Peyer's patch (tissue), 4 donors: Measurements from ENCODE around the gene ARHGAP18. TPM values are rescaled to one million over a fixed set of nuclear protein-coding genes. Genes with fewer than 3 reads are reported as not detected.

Source experiments
- DNase-seq, 3 donors: peaks; one replicate each; pipeline ENCODE4 v3.0.0-alpha.2; 2017 to 2019
- H3K27ac ChIP-seq, 4 donors: fragments of 200-600 bp; sonication (generic); one replicate each; pipeline ENCODE4 v1.5.1; 2016 to 2019
- H3K27me3 ChIP-seq, 2 donors: fragments of 200-600 bp; sonication (generic); one replicate each; pipeline ENCODE4 v1.5.1; 2019
- H3K36me3 ChIP-seq, 3 donors: fragments of 200-600 bp; sonication (generic); one replicate each; pipeline ENCODE4 v1.5.1; 2016 to 2019
- H3K4me1 ChIP-seq, 4 donors: fragments of 200-600 bp; sonication (generic); one replicate each; pipeline ENCODE4 v1.5.1; 2016 to 2019
- H3K4me3 ChIP-seq, 4 donors: fragments of 200-600 bp; sonication (generic); 1 replicate in 3 of 4; 2 replicates in 1 of 4; pipeline ENCODE4 v1.5.1; 2016 to 2019; ENCODE audit warnings: mild to moderate bottlenecking in 1 of 4
- H3K9me3 ChIP-seq, 4 donors: fragments of 200-600 bp; sonication (generic); one replicate each; pipeline ENCODE4 v1.5.1; 2016 to 2019; ENCODE audit warnings: mild to moderate bottlenecking in 1 of 4
- POLR2A ChIP-seq, 2 donors: fragments of 450-650 bp; IDR thresholded peaks; one replicate each; pipeline ENCODE4 v1.5.1; 2017; ENCODE audit warnings: antibody characterized with exemption in 2 of 2, mild to moderate bottlenecking in 2 of 2, moderate library complexity in 2 of 2
- total RNA-seq, 4 donors: library from RNA; depleted of rRNA; stranded (reverse); fragments of >200 nt; gene quantifications; one replicate each; pipeline ENCODE4 v1.1.0, GENCODE V29; 2016
- TF ChIP-seq, protein P1 (sequence below), 6 experiments: fragments of 450-650 bp in 4 of 6; fragments of 200-600 bp in 2 of 6; sonication (generic) in 1 of 6; IDR thresholded peaks; one replicate each; pipeline ENCODE4 v1.5.1; 2017 to 2019; ENCODE audit warnings: antibody characterized with exemption in 6 of 6, mild to moderate bottlenecking in 3 of 6, moderate library complexity in 1 of 6

ARHGAP18 gene
- total RNA-seq, 4 donors from 2014 or later, result 26.1 to 45.4 (median 33.5) TPM

DNA sequence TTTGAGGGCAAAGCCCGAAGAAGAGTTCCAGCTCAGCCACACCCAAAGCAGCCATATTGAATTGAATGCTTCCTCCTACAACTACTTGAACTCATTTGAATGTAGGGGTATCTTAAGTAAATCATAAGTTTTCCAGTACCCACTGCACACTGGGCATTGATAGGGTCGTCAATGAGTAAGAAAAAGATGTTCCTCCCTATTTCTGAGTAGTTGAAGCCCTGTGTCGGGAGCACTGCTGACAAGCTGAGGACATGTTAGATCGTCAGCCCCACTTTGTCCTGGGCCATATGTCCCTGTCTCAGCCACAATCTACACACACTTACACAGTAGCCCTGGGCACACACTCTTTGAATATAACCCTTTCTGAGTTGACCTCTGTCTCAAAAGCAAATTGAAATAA, 105.7 kb downstream of the ARHGAP18 start:
- no peak for DNase-seq
- H3K27me3 ChIP-seq, result no peaks in the 10 kb centered on the region
- no peak for TF ChIP-seq POLR2A (IDR thresholded peaks at IDR 0.05)
- TF ChIP-seq, protein P1, sequence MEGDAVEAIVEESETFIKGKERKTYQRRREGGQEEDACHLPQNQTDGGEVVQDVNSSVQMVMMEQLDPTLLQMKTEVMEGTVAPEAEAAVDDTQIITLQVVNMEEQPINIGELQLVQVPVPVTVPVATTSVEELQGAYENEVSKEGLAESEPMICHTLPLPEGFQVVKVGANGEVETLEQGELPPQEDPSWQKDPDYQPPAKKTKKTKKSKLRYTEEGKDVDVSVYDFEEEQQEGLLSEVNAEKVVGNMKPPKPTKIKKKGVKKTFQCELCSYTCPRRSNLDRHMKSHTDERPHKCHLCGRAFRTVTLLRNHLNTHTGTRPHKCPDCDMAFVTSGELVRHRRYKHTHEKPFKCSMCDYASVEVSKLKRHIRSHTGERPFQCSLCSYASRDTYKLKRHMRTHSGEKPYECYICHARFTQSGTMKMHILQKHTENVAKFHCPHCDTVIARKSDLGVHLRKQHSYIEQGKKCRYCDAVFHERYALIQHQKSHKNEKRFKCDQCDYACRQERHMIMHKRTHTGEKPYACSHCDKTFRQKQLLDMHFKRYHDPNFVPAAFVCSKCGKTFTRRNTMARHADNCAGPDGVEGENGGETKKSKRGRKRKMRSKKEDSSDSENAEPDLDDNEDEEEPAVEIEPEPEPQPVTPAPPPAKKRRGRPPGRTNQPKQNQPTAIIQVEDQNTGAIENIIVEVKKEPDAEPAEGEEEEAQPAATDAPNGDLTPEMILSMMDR (IDR thresholded peaks at IDR 0.05), result no peak
- H3K4me1 ChIP-seq, result no peaks in the 10 kb centered on the region
- H3K4me3 ChIP-seq, result no peak overlapping the region
- H3K9me3 ChIP-seq, result no peaks in the 10 kb centered on the region
- H3K27ac ChIP-seq, result no peak overlapping the region
- peaks cover 0 to 22% (median 0%) of the 10 kb centered on the region in 3 donors for H3K36me3 ChIP-seq

DNA sequence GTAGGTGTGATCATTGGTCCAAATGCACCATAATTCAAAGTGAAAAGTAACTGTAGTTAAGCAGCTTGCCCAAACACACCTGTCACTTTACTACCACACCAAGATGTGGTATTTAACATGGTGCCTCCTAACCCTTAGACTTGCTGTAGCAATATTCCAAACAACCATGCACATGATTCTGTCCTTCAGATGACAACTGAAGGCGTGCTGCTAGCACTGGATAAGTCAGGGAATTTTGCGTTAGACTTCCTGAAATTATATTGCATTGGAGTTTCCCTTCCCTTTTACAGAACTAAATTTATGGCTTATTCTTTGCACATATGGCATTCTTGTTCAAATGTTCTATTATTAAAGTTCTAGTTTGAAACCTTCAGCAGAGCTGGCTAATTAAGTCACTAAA, 106.2 kb downstream of the ARHGAP18 start:
- Histone ChIP-seq H3K9me3 (no peaks in the 10 kb centered on the region), H3K4me1 (no peaks in the 10 kb centered on the region), H3K27ac (no peak overlapping the region), H3K27me3 (no peaks in the 10 kb centered on the region), H3K36me3 (peaks cover 0 to 20% (median 0%) of the 10 kb centered on the region in 3 donors), H3K4me3 (no peak overlapping the region)
- DNase-seq, result no peak
- TF ChIP-seq, protein P1 (IDR thresholded peaks at IDR 0.05), result no peak
- TF ChIP-seq POLR2A (IDR thresholded peaks at IDR 0.05), result no peak

DNA sequence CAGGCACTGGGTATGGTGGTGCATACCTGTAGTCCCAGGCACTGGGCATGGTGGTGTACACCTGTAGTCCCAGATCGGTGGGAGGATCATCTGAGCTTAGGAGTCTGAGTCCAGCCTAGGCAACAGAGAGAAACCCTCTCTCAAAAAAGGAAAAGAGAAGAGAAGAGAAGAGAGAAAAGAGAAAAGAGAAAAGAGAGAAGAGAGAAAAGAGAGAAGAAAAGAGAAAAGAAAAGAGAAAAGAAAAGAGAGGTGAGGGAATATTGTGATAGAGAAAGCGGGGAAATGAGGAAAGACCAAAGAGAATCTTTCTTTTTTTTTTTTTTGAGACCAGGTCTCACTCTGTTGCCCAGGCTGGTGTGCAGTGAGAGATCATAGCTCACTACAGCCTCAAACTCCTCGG, 108.7 kb downstream of the ARHGAP18 start:
- Histone ChIP-seq H3K4me3 (no peak overlapping the region), H3K27ac (no peak overlapping the region), H3K27me3 (no peaks in the 10 kb centered on the region), H3K4me1 (no peaks in the 10 kb centered on the region), H3K9me3 (no peaks in the 10 kb centered on the region), H3K36me3 (peaks cover 0 to 7% (median 0%) of the 10 kb centered on the region in 3 donors)
- DNase-seq, result no peak
- TF ChIP-seq, protein P1 (IDR thresholded peaks at IDR 0.05), result no peak
- TF ChIP-seq POLR2A (IDR thresholded peaks at IDR 0.05), result no peak

DNA sequence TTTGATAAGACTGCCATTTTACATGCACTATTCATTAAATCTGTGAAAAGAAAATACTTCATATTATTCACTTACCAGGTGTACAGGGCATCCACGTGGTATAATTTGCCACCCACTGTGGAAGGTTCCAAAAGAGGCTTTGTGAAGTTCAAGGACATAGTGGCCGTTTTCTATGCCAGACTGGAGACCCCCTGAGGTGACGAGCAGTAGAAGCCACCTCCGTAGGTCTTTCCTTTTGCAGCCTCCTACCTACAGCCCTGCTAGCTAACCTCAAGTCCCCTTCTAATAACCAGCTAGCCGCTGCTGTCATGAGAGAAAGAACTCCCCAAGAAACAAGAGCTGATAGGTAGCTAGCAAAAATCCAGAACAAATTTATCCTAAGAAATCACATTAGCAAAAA, 110.5 kb downstream of the ARHGAP18 start:
- Histone ChIP-seq H3K4me3 (no peak overlapping the region), H3K36me3 (no peaks in the 10 kb centered on the region), H3K27ac (no peak overlapping the region), H3K9me3 (no peaks in the 10 kb centered on the region), H3K4me1 (no peaks in the 10 kb centered on the region), H3K27me3 (no peaks in the 10 kb centered on the region)
- TF ChIP-seq POLR2A (IDR thresholded peaks at IDR 0.05), result no peak
- TF ChIP-seq, protein P1 (IDR thresholded peaks at IDR 0.05), result no peak
- DNase-seq, result no peak

DNA sequence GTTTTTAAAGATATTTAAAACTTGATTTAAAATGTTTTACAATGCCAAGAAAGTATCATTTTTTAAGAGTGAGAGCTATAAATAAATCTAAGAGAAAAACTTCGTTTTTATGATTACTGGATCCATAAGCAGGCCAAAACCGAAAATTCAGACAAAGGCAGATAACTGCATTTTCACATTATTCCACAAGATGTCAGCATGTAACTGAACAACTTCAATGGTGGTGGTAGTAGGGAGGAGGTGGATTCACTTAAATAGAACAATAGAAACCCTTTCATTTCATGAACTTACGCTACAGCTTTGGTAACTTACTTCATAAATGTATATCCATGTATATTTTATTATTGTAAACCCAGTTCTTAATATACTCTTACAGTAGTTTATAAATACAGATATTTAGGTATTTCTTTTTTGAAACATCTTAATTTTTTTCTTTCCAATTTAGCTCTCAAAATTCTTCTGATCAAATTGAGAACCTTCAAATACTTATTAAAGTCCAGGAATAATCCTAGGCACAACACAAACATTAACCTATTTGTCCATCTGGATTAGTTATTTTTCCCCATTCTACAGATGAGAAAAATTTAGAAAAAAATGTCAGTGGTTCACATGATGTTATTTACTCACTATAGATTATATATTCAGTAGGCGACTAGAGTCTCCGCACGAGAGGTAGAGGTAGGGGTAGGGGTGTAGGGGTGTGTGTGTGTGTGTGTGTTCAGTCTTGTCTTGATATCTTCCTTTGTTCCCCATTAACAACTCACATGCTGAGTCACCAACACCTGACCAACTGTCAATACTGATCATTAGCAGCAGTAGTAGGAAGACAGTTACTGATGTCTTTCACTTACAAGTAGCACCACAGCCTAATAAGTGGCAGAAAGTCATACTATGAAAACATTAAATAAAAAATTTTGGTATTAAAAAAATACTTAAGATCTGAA, 111.5 kb downstream of the ARHGAP18 start:
- H3K27me3 ChIP-seq, result no peaks in the 10 kb centered on the region
- no peak for DNase-seq
- no peaks in the 10 kb centered on the region for H3K36me3 ChIP-seq
- H3K4me3 ChIP-seq, result no peak overlapping the region
- H3K9me3 ChIP-seq, result no peaks in the 10 kb centered on the region
- no peaks in the 10 kb centered on the region for H3K4me1 ChIP-seq
- no peak overlapping the region for H3K27ac ChIP-seq
- no peak for TF ChIP-seq POLR2A (IDR thresholded peaks at IDR 0.05)
- TF ChIP-seq, protein P1 (IDR thresholded peaks at IDR 0.05), result peak; percentile 55 to 97 (median 91)
